Adrenal gland (tissue), 5 donors: ENCODE measurements around the gene PCDHA10.

Source experiments
- CTCF ChIP-seq, 6 experiments: fragments of 450-650 bp in 4 of 6; fragments of 200-600 bp in 2 of 6; sonication (generic) in 1 of 6; IDR thresholded peaks; 1 replicate in 5 of 6; 2 replicates in 1 of 6; pipeline versions ENCODE4 v1.5.1 to v1.8.0; 2016 to 2021; ENCODE audit warnings: antibody characterized with exemption in 6 of 6, mild to moderate bottlenecking in 2 of 6, moderate library complexity in 1 of 6
- POLR2A ChIP-seq, 2 donors: fragments of 450-650 bp; IDR thresholded peaks; one replicate each; pipeline ENCODE4 v1.6.1; 2017; ENCODE audit warnings: antibody characterized with exemption in 2 of 2, mild to moderate bottlenecking in 2 of 2, moderate library complexity in 1 of 2
- donor health status: DM: no; HTN: no; CAD: no.

- TF ChIP-seq CTCF (IDR thresholded peaks at IDR 0.05) (no peak), POLR2A (IDR thresholded peaks at IDR 0.05) (no peak)
Observed at GRCh38 chr5:140883927-140884697, 28.4 kb downstream of the PCDHA10 start.
